Ectodermal cell (in vitro differentiated cells): Measurements from ENCODE around the gene NGF.
"Not testable (repeated sequence)": the region's sequence is repeated elsewhere in the genome, so short reads cannot be mapped to it uniquely, and the experiment has no call there.

Source experiments
- H3K27ac ChIP-seq: 2 replicates; pipeline ENCODE4 v1.7.0; 2013; ENCODE audit warnings: mild to moderate bottlenecking, low read depth, low read length; ENCODE audit not compliant: insufficient read depth, poor library complexity, severe bottlenecking
- H3K27me3 ChIP-seq: 2 replicates; pipeline ENCODE4 v1.7.0; 2013; ENCODE audit warnings: mild to moderate bottlenecking, low read length; ENCODE audit not compliant: insufficient read depth, control insufficient read depth, poor library complexity, severe bottlenecking
- H3K36me3 ChIP-seq: one replicate; pipeline ENCODE4 v1.7.0; 2013; ENCODE audit warnings: low read length; ENCODE audit not compliant: control insufficient read depth, insufficient read depth
- H3K4me1 ChIP-seq: one replicate; pipeline ENCODE4 v1.7.0; 2013; ENCODE audit warnings: low read length; ENCODE audit not compliant: control insufficient read depth, insufficient read depth
- H3K4me3 ChIP-seq: 2 replicates; pipeline ENCODE4 v1.7.0; 2013; ENCODE audit warnings: low read depth, low read length, control low read depth; ENCODE audit not compliant: insufficient read depth
- H3K9me3 ChIP-seq: 2 replicates; pipeline ENCODE4 v1.7.0; 2013; ENCODE audit warnings: mild to moderate bottlenecking, low read length, moderate library complexity; ENCODE audit not compliant: control insufficient read depth
- WGBS, 2 experiments: methylation state at CpG; one replicate each; pipeline ENCODE4 v1.1.7; 2013; ENCODE audit warnings: missing lambda C conversion rate in 2 of 2; 5-methylcytosine and 5-hydroxymethylcytosine counted together

The NGF gene

GRCh38 chr1:115360505-115361129, 22.6 kb upstream of the NGF start:
- H3K27me3 ChIP-seq, H3K4me1 ChIP-seq, H3K4me3 ChIP-seq, H3K36me3 ChIP-seq, H3K27ac ChIP-seq, H3K9me3 ChIP-seq: not testable (repeated sequence)
- WGBS, 2 experiments, result 94 to 97% methylated on average over 26 of the region's 26 CpGs

- H3K27me3 ChIP-seq, H3K27ac ChIP-seq, H3K36me3 ChIP-seq, H3K9me3 ChIP-seq, H3K4me1 ChIP-seq, H3K4me3 ChIP-seq: not testable (repeated sequence)
- WGBS, 2 experiments, result 92 to 93% methylated on average over 31 of the region's 31 CpGs
Observed at GRCh38 chr1:115359787-115360452, 21.9 kb upstream of the NGF start.

- Histone ChIP-seq H3K4me3 (no peak overlapping the region), H3K9me3 (no peaks in the 10 kb centered on the region), H3K27me3 (no peaks in the 10 kb centered on the region), H3K36me3 (no peaks in the 10 kb centered on the region), H3K4me1 (no peaks in the 10 kb centered on the region), H3K27ac (no peak overlapping the region)
- 83 to 96% methylated on average over 2 of the region's 2 CpGs for WGBS, 2 experiments
Observed at GRCh38 chr1:115356356-115356755, 18.3 kb upstream of the NGF start.

GRCh38 chr1:115355069-115355468, 17.0 kb upstream of the NGF start:
- Histone ChIP-seq H3K27me3 (no peaks in the 10 kb centered on the region), H3K4me3 (no peak overlapping the region), H3K9me3 (no peaks in the 10 kb centered on the region), H3K4me1 (no peaks in the 10 kb centered on the region), H3K27ac (no peak overlapping the region), H3K36me3 (no peaks in the 10 kb centered on the region)
- 93 to 94% methylated on average over 2 of the region's 2 CpGs for WGBS, 2 experiments

GRCh38 chr1:115351143-115351542, 13.1 kb upstream of the NGF start:
- Histone ChIP-seq H3K36me3 (no peaks in the 10 kb centered on the region), H3K27me3 (no peaks in the 10 kb centered on the region), H3K27ac (no peak overlapping the region), H3K9me3 (no peaks in the 10 kb centered on the region), H3K4me1 (no peaks in the 10 kb centered on the region), H3K4me3 (no peak overlapping the region)
- WGBS, 2 experiments, result 55 to 59% methylated on average over 5 of the region's 5 CpGs

GRCh38 chr1:115348636-115349035, 10.6 kb upstream of the NGF start:
- no peak overlapping the region for H3K4me3 ChIP-seq
- no peaks in the 10 kb centered on the region for H3K9me3 ChIP-seq
- no peak overlapping the region for H3K27ac ChIP-seq
- H3K36me3 ChIP-seq, result no peaks in the 10 kb centered on the region
- 95% methylated on average over 4 of the region's 4 CpGs for WGBS, 2 experiments
- no peaks in the 10 kb centered on the region for H3K4me1 ChIP-seq
- H3K27me3 ChIP-seq, result no peaks in the 10 kb centered on the region

GRCh38 chr1:115347282-115347681, 9.2 kb upstream of the NGF start:
- Histone ChIP-seq H3K27me3 (no peaks in the 10 kb centered on the region), H3K9me3 (no peaks in the 10 kb centered on the region), H3K4me3 (no peak overlapping the region), H3K4me1 (peaks cover under 1% of the 10 kb centered on the region), H3K27ac (no peak overlapping the region), H3K36me3 (no peaks in the 10 kb centered on the region)
- WGBS, 2 experiments, result 67 to 72% methylated on average over 1 to 2 of the region's 2 CpGs

GRCh38 chr1:115343200-115343737, 5.2 kb upstream of the NGF start:
- Histone ChIP-seq H3K4me1 (peaks cover 7% of the 10 kb centered on the region), H3K9me3 (no peaks in the 10 kb centered on the region), H3K4me3 (no peak overlapping the region), H3K27ac (no peak overlapping the region), H3K27me3 (peaks cover 23% of the 10 kb centered on the region), H3K36me3 (no peaks in the 10 kb centered on the region)
- WGBS, 2 experiments, result 77 to 79% methylated on average over 2 of the region's 2 CpGs

- no peaks in the 10 kb centered on the region for H3K9me3 ChIP-seq
- no peaks in the 10 kb centered on the region for H3K36me3 ChIP-seq
- no peak overlapping the region for H3K4me3 ChIP-seq
- H3K27me3 ChIP-seq, result peaks cover 35% of the 10 kb centered on the region
- peaks cover 8% of the 10 kb centered on the region for H3K4me1 ChIP-seq
- no peak overlapping the region for H3K27ac ChIP-seq
- WGBS, 2 experiments, result 43 to 46% methylated on average over 2 of the region's 2 CpGs
Observed at GRCh38 chr1:115341948-115342347, 3.9 kb upstream of the NGF start.

- H3K4me1 ChIP-seq, result peaks cover 15% of the 10 kb centered on the region
- 84 to 85% methylated on average over 3 of the region's 3 CpGs for WGBS, 2 experiments
- H3K9me3 ChIP-seq, result no peaks in the 10 kb centered on the region
- peaks cover 43% of the 10 kb centered on the region for H3K27me3 ChIP-seq
- H3K4me3 ChIP-seq, result no peak overlapping the region
- no peaks in the 10 kb centered on the region for H3K36me3 ChIP-seq
- no peak overlapping the region for H3K27ac ChIP-seq
Observed at GRCh38 chr1:115340879-115341278, 2.8 kb upstream of the NGF start.
